ENCODE measurements around the gene RAB5IF. TPM values are rescaled to one million over a fixed set of nuclear protein-coding genes. Genes with fewer than 3 reads are reported as not detected.

RAB5IF gene
- total and polyA plus RNA-seq, 2 of the 13 experiments (the other 11 are each of a cell fraction or from before 2014, with no cell fraction given), result 261 to 305 TPM

GRCh38 chr20:36591281-36591680 is 14.3 kb upstream of the RAB5IF start:
- Histone ChIP-seq H3K36me3 (replicated peaks in 1 of 2; ENCODE audit: control insufficient read depth in 1 of 2, insufficient read depth in 2 of 2, low read length in 2 of 2) (peaks cover 21 to 31% of the 10 kb centered on the region in 2 experiments), H3K9ac (ENCODE audit: insufficient read depth, low read depth, low read length) (no peak overlapping the region), H3K27ac (ENCODE audit: extremely low read length, insufficient read depth, low read length) (no peak overlapping the region), H3K79me2 (ENCODE audit: insufficient read depth, low read length) (no peaks in the 10 kb centered on the region), H4K20me1 (ENCODE audit: insufficient read depth, low read length) (no peaks in the 10 kb centered on the region), H3K4me1 (ENCODE audit: insufficient read depth, low read length) (no peaks in the 10 kb centered on the region), H3K9me3 (ENCODE audit: low read length) (no peaks in the 10 kb centered on the region), H2AFZ (ENCODE audit: low read length) (no peak overlapping the region), H3K4me2 (ENCODE audit: low read depth, low read length) (no peak overlapping the region), H3K4me3 (replicated peaks in 1 of 3; ENCODE audit: insufficient read depth in 1 of 3, low read depth in 2 of 3, low read length in 3 of 3) (no peak overlapping the region), H3K27me3 (ENCODE audit: control insufficient read depth in 1 of 2, insufficient read depth in 2 of 2, low read length in 2 of 2) (no peaks in the 10 kb centered on the region)
- BruUV-seq (replicated peaks), result no TSS peak
- no peak for DNase-seq (ENCODE audit: low spot score)
- TF ChIP-seq MAFK (conservative IDR thresholded peaks at IDR 0.05 in 1 of 2, IDR thresholded peaks at IDR 0.05 in 1 of 2; ENCODE audit: low read length in 2 of 2), result peak in 1 of 2 experiments; percentile 18; a peak in 2 of 4 replicates
- no peak for TF ChIP-seq RARG (CRISPR knock-in tag; IDR thresholded peaks at IDR 0.05; ENCODE audit: low read depth)
- no peak for TF ChIP-seq ATF6 (CRISPR knock-in tag; conservative IDR thresholded peaks at IDR 0.05)
- TF ChIP-seq ZNF296 (CRISPR knock-in tag; conservative IDR thresholded peaks at IDR 0.05), result no peak
- 0 out of 2 replicates have a peak, but pooled peaks have one; percentile 10 for TF ChIP-seq ZBTB7A (CRISPR knock-in tag; IDR thresholded peaks at IDR 0.05)
- 0 out of 2 replicates have a peak, but pooled peaks have one; percentile 9 for TF ChIP-seq SALL1 (CRISPR knock-in tag; IDR thresholded peaks at IDR 0.05)
- no peak for TF ChIP-seq ZNF354B (CRISPR knock-in tag; IDR thresholded peaks at IDR 0.05)
- TF ChIP-seq MLLT10 (CRISPR knock-in tag; IDR thresholded peaks at IDR 0.05), result no peak
- TF ChIP-seq KDM2A (CRISPR knock-in tag; IDR thresholded peaks at IDR 0.05; ENCODE audit: borderline replicate concordance, low read depth), result 0 out of 2 replicates have a peak, but pooled peaks have one; percentile 10
- no peak for TF ChIP-seq ZFX (CRISPR knock-in tag; IDR thresholded peaks at IDR 0.05; ENCODE audit: low read depth)
- in situ Hi-C loops (cut with HindIII; ENCODE audit: extremely low pct_ligation_motif_present, low pct_unique_long_range_greater_than_20kb) (loop anchor here (5.0 kb wide), 1 partner anchor 34 kb away; no protein-coding TSS in a partner anchor), intact Hi-C loops (cut with micrococcal nuclease; ENCODE audit: unreplicated experiment) (no loop called here)
- WGBS (ENCODE audit: low lambda C conversion rate), result 97% methylated on average over 5 of the region's 5 CpGs
- ATAC-seq, result no peak
- CTCF ChIA-PET (ENCODE audit: low intra/inter-chr PET ratio, low total read pairs), result interaction anchor here (1.5 to 2.2 kb wide), 2 partner anchors 14 to 35 kb away, joined by 5 to 40 read pairs; partner anchors contain the start of gene RAB5IF
- POLR2A ChIA-PET, result interaction anchor here (0.7 to 5.7 kb wide), 4 partner anchors 10 to 130 kb away, joined by 3 to 38 read pairs (median 3); partner anchors contain the start of gene RAB5IF
- FAIRE-seq, result no peak

Data from HepG2 (cell line).